Measurements from ENCODE around the gene VEPH1. TPM values are rescaled to one million over a fixed set of nuclear protein-coding genes. Genes with fewer than 3 reads are reported as not detected.

Gene VEPH1
- total and polyA plus RNA-seq, 9 of the 15 experiments (the other 6 are each of a cell fraction or from before 2014, with no cell fraction given), result 4.5 to 15.6 (median 5.8) TPM

DNA sequence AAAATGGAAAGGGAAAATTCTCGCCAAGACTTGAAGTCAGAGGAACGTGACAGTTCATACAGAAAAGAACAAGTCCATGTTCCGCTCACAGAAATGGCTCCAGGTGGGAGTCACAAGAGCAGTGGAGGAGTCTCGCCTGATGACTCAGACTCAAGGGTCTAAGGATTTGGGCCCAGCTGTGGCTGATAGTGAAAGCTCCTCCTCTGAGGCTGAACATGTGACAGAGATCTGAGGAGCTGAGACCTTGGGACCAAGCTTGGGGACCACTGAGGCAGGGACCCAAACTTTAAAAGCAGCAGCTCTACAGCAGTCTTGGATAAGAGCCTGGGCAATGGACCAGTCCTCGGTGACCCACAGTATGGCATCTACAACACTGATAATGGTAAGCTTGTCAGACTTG lies 9.3 kb upstream of the VEPH1 start (continued):
- no peak for TF ChIP-seq MXD1 (CRISPR knock-in tag; IDR thresholded peaks at IDR 0.05; ENCODE audit: borderline replicate concordance, poor library complexity, severe bottlenecking)
- TF ChIP-seq NFE2L1 (tag; IDR thresholded peaks at IDR 0.05; ENCODE audit: borderline replicate concordance, low read depth), result no peak
- TF ChIP-seq, protein P1, sequence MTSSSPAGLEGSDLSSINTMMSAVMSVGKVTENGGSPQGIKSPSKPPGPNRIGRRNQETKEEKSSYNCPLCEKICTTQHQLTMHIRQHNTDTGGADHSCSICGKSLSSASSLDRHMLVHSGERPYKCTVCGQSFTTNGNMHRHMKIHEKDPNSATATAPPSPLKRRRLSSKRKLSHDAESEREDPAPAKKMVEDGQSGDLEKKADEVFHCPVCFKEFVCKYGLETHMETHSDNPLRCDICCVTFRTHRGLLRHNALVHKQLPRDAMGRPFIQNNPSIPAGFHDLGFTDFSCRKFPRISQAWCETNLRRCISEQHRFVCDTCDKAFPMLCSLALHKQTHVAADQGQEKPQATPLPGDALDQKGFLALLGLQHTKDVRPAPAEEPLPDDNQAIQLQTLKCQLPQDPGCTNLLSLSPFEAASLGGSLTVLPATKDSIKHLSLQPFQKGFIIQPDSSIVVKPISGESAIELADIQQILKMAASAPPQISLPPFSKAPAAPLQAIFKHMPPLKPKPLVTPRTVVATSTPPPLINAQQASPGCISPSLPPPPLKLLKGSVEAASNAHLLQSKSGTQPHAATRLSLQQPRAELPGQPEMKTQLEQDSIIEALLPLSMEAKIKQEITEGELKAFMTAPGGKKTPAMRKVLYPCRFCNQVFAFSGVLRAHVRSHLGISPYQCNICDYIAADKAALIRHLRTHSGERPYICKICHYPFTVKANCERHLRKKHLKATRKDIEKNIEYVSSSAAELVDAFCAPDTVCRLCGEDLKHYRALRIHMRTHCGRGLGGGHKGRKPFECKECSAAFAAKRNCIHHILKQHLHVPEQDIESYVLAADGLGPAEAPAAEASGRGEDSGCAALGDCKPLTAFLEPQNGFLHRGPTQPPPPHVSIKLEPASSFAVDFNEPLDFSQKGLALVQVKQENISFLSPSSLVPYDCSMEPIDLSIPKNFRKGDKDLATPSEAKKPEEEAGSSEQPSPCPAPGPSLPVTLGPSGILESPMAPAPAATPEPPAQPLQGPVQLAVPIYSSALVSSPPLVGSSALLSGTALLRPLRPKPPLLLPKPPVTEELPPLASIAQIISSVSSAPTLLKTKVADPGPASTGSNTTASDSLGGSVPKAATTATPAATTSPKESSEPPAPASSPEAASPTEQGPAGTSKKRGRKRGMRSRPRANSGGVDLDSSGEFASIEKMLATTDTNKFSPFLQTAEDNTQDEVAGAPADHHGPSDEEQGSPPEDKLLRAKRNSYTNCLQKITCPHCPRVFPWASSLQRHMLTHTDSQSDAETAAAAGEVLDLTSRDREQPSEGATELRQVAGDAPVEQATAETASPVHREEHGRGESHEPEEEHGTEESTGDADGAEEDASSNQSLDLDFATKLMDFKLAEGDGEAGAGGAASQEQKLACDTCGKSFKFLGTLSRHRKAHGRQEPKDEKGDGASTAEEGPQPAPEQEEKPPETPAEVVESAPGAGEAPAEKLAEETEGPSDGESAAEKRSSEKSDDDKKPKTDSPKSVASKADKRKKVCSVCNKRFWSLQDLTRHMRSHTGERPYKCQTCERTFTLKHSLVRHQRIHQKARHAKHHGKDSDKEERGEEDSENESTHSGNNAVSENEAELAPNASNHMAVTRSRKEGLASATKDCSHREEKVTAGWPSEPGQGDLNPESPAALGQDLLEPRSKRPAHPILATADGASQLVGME (CRISPR knock-in tag; IDR thresholded peaks at IDR 0.05), result no peak
- no peak for TF ChIP-seq ZNF408 (CRISPR knock-in tag; IDR thresholded peaks at IDR 0.05; ENCODE audit: low read depth)
- no peak for TF ChIP-seq POLR3G (IDR thresholded peaks at IDR 0.05; ENCODE audit: extremely low read depth, insufficient read length, insufficient replicate concordance)
- no peak for TF ChIP-seq HNRNPUL1 (IDR thresholded peaks at IDR 0.05; ENCODE audit: low read length)
- TF ChIP-seq PBX2 (CRISPR knock-in tag; IDR thresholded peaks at IDR 0.05; ENCODE audit: low read depth), result no peak
- no peak for TF ChIP-seq PBX2 (tag; conservative IDR thresholded peaks at IDR 0.05; ENCODE audit: low read depth)
- no peak for TF ChIP-seq HDAC6 (IDR thresholded peaks at IDR 0.05; ENCODE audit: low read depth, low read length)
- no peak for TF ChIP-seq NR2F6 (CRISPR knock-in tag; IDR thresholded peaks at IDR 0.05)
- TF ChIP-seq HIVEP1 (CRISPR knock-in tag; IDR thresholded peaks at IDR 0.05), result peak; percentile 51; the same call in 1 of the 2 replicates
- TF ChIP-seq ZC3H4 (CRISPR knock-in tag; IDR thresholded peaks at IDR 0.05; ENCODE audit: borderline replicate concordance), result no peak
- TF ChIP-seq HDAC1 (IDR thresholded peaks at IDR 0.05), result no peak
- TF ChIP-seq FOXK2 (conservative IDR thresholded peaks at IDR 0.05 in 1 of 2, IDR thresholded peaks at IDR 0.05 in 1 of 2; ENCODE audit: low read depth in 2 of 2), result no peak
- TF ChIP-seq CGGBP1 (CRISPR knock-in tag; IDR thresholded peaks at IDR 0.05), result no peak
- TF ChIP-seq, protein P2, sequence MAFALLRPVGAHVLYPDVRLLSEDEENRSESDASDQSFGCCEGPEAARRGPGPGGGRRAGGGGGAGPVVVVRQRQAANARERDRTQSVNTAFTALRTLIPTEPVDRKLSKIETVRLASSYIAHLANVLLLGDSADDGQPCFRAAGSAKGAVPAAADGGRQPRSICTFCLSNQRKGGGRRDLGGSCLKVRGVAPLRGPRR (CRISPR knock-in tag; IDR thresholded peaks at IDR 0.05), result no peak
- TF ChIP-seq ZNF764 (CRISPR knock-in tag; IDR thresholded peaks at IDR 0.05; ENCODE audit: low read depth), result no peak
- TF ChIP-seq, protein P3, sequence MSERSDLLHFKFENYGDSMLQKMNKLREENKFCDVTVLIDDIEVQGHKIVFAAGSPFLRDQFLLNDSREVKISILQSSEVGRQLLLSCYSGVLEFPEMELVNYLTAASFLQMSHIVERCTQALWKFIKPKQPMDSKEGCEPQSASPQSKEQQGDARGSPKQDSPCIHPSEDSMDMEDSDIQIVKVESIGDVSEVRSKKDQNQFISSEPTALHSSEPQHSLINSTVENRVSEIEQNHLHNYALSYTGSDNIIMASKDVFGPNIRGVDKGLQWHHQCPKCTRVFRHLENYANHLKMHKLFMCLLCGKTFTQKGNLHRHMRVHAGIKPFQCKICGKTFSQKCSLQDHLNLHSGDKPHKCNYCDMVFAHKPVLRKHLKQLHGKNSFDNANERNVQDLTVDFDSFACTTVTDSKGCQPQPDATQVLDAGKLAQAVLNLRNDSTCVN (CRISPR knock-in tag; IDR thresholded peaks at IDR 0.05), result no peak
